Superior temporal gyrus (tissue), 1 donor: ENCODE measurements around the gene EHBP1L1.

ENCODE experiments used
- DNase-seq: peaks from one replicate; pipeline ENCODE4 v3.0.0-alpha.2; 2016; ENCODE audit errors: extremely low spot score

The EHBP1L1 gene

DNA sequence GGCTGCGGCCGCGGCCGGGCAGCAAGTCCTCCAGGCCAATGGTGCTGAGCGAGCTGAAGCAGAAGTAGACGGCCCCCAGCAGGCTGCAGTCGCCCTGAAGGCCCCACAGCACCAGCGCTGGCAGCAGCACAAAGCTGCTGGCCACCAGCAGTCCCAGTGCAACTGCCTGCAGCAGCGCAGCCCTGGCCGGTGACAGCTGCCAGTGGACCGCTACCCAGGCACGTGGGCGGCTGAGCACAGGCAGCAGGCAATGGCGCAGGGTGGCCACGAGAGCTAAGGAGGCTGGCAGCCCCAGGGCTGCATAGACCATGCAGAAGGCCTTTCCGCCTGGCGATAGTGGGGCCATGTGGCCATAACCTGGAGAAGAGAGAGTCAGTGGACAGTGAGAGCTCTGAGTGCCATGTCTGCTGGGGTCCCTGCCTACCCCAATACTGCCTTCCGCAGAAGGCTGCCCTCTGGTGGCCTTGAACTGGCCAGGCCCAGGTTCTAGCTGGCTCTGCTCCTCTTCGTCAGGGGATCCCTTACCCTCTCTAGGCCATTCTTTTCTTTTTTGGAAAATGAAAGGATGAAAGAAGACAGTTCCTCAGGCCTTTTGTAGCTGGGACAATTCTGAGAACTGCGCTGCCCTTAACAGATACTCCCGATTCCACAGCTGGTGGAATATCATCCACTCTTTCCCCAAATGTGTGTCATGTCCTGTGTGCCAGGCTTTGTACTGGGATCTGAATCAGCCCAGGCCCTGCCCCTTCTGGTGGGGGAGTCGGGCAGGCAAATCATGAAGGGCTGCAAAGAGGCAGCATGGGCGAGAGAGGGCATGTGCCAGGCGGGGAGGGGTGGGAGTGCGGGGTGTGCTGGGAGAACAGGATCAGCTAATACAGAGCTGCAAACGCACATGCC is 17.9 kb downstream of the EHBP1L1 start:
- DNase-seq, result peak; percentile 86

DNA sequence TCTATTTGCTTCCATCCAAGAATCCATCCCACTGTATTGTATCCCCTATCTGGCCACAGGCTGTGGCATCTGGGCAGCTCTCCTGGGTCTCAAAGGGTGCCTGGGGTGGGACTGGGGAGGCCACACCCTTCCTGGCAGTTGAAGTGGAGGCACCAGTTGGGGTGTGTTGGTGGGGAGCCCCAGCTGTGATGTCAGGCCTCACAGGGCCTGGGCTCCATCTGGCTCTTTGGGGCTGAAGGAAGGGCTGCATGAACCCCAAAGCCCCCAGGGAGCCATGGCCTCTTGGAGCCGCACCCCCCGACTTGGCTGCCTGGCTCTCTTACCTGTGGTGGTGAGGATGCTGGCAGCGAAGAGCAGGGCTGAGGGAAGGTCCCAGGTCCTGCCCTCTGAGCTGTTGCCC is 19.3 kb downstream of the EHBP1L1 start:
- no peak for DNase-seq

DNA sequence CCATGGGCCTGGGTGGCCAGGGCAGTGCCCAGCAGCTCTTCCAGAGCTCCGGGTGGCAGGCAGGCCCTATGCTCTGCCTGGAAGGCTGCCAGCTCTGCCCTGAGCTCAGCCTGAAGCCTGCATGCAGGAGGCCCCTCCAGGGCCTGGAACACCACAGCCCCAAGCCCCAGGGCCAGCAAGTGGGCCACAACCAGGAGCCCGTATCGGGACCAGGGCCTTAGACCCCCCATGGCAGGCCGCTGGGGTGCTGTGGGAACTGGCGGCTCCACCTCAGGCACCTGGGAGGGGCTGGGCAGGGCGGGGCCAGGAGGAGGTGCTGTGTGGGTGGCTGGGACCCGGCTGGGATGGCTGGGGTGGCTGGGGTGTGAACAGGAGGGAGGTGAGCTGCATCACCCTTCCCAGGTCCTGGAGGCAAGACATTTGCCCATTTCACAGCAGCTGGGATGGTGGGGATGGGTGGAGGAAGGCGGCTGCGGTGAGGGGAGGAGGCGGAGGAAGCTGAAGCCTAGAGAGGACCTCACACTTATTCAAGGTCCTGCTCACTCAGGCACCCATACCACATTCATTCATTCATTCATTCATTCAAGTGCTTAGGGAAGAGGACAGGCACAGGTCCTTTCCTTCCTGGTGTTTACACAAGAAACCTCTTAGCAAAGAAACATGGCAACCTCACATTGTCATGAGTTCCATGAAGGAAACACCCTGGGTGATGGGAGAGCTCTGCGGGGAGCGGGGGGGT is 19.9 kb downstream of the EHBP1L1 start, which contains the start of gene KCNK7:
TSS of gene KCNK7 (minus strand) at position 258 of the 739 bp plus-strand sequence. CDS start at position 230, 28 bp downstream.
- DNase-seq, result no peak

DNA sequence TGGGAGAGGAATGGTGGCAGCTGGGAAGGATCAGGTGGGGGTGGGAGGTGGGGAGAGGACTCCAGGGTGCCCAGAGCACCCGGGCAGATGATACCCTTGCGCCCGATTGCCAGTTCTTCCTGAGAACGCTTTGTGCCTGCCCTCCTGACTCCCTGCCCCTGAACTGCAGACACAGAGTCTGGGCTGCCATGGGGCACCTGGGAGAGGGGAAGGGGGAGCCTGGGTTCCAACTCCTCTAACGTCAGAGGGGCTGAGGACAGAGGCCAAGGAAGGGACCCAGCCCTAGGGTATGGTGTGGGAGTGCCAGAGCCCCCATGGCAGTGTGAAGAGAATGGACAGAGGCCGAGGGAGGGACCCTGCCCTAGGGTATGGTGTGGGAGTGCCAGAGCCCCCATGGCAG is 20.7 kb downstream of the EHBP1L1 start:
- no peak for DNase-seq

DNA sequence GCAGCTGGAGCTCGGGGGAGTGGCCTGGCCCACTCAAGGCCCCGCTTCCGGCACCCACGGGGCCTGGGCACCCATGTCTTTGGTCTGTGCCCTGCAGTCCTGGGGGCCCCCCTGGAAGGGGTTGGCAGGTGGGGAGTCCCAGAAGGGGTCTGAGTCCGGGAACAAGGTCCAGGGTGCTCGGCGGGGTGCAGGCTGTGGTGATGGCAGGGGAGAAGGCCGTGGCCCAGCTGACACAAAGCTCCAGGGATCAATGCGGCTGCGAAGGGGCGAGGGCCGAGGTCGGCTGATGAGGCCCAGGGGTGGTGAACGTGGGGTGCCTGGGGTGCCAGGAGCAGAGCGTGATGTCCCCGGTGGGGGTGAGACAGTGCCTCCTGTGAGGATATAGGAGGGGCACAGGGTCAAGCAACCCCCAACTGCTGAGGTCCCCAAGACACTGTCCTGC is 22.4 kb downstream of the EHBP1L1 start:
- DNase-seq, result no peak

DNA sequence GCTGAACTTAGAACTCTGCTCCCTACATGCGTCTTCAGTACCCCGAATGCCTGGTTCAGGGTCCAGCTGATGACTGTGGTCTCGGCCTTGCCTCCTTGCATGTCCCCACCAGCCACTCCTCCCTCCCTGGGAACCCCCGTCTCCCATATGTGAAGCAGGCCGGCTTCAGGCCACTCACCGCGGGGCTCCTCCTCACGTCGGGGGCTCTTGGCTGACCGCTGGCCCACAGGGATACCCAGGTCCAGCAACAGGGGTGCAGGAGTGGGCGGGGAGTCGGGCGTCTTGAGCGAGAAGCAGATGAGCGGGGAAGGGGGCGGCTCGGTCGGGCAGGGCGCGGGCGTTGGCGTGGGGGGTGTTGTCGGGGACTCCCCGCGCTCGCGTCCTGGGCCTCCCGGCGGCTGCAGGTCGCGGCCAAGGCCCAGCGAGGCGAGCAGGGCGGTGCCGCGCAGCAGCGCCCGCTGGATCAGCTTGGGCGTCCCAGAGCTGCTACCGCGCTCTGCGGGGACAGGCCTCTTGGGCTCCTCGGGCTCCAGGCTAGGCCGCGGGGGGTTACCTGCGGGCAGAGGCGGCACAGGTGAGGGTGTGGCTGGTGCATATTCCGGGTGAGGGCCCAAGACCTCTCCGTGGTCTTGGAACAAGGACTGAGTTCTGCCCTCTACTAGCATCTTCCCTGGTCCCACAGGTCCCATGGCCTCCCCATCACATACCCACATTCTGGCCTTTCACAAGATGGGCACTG is 23.5 kb downstream of the EHBP1L1 start:
- no peak for DNase-seq

DNA sequence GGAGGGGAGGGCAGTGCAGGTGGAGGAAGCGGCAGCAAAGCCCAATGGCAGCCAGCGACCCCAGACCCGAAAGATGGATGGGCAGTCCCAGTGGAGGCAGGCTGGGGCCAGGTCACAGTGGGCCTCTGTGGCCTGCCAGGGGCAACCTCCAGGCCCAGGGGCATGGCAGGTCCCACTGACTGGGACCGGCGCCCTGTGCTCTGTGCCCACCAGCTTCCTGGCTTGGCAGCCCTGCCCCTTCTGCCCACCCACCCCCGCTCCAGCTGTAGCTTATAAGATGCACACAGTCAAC is 24.0 kb downstream of the EHBP1L1 start:
- no peak for DNase-seq

DNA sequence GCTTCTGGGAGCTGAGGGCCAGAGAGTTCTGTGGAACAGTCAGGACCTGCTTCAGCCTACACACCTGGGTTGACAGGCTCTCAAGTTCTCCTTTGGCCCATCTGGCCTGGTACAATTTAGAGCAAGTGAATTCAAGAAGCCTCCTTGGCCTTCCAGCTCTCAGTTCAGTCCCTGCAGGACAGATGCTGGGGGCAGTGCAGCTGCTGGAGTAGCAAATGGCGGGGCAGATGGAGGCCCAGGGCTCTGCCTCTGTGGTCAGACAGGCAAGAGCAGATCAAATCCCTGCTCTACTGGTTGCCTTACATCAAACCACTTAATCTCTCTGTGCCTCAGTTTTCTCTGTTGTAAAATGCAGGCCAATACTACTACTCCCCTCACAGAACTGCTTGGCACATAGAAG is 28.4 kb downstream of the EHBP1L1 start:
- DNase-seq, result no peak

DNA sequence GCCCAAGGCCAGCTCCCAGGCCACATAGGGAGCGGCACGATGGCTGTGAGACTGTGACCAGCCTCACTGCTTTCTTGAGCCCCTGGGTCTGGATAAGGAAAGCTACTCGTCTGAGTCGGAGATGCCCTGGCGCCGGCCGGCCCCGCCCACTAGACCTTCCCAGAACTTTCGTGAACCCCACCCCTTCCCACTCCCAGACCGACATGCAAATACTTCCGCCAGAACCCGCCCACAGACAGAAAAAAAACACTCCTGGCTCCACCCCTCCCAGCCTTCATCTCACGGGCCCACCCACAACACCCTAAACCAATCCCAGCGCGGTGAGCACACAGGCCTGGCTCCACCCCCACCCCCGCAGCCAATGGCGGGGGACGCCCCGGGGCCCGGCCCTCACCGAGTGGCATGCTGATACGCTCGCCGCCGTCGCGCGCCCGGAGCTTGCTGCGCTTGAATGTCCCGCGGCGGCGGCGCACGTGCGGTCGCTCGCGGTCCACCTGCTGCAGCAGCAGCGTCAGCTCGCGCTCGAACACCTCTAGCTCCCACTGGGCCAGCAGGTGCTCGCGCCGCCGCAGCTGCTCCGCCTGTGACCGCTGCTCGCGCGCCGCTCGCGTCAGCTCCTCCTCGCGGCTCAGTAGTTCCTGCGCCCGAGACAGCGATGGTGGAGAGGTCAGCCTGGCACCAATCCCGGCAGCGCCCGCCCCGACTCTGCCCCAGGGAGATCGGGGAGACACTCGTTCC is 31.2 kb downstream of the EHBP1L1 start:
- peak; percentile 93 for DNase-seq

DNA sequence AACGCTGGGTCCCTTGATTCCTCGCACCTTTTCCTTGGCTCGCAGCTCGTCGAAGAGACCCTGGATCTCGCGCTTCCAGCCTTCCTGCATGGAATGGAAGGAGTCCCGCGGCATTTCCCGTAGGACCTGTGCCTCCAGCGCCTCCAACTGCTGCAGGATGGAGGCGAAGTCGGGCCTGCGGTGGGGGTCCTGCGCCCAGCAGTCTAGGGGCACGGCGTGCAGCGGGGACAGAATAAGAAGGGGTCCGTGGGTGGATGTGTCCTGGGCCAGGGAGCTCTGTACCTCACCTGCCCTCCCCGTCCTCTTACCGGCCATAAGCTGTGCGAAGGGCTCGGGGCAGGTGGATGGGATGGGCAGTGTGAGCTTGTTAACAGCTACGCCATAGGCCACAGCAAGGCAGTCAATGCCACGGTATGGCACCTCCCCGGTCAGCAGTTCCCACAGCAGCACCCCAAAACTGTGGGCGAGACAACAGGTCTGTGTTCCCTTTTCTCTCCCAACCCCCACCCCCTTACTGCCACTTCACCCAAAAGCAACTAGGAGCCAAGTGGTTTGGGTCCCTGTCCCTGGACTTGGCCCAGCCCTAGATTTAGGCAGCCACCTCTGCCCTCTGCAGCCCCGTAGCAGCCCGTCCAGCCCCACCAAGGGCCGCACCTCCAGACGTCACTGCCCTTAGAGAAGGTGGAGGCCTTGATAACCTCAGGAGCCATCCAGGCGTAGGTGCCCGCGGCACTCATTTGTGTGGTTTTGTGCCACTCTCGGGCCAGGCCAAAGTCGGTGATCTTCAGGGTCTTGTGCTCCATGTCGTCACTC is 32.0 kb downstream of the EHBP1L1 start:
- no peak for DNase-seq

DNA sequence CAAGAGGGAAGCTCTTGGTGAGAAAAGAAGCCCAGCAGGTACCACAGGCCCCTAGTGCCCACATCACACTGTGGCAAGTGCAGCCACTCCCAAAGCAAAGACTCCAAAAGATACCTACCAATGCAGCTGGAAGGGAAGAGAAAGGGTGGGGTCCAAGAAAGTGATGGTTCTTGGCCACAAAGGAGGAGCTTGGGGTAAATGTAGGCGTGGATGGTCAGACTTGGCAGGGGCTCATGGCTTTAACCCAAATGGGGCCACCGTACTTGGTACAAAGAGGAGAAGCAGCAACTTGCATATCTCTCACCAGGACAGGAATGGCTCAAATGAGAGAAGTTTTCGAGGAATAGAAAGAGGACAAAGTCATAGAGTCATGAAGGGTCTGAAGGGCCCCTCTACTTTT is 33.4 kb downstream of the EHBP1L1 start:
- no peak for DNase-seq

DNA sequence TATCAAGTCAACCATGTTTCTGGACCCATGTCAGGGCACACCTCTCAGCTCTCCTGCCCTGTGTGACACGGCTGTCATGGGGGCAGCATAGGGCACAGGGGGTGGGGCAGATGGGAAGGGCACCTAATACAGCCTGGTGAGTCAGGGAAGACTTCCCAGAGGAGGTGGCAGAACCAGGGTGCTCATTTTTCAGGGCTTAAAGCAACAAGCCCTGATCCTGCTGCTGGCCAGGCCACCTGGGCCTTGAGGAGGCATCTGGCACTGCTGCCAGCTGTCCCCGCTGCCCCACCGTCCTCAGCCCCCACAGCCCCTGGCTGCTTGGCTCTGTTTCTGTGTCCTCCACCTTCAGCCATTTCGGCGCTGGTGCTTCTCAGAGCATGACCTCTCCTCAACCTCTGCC is 33.8 kb downstream of the EHBP1L1 start:
- DNase-seq, result no peak

DNA sequence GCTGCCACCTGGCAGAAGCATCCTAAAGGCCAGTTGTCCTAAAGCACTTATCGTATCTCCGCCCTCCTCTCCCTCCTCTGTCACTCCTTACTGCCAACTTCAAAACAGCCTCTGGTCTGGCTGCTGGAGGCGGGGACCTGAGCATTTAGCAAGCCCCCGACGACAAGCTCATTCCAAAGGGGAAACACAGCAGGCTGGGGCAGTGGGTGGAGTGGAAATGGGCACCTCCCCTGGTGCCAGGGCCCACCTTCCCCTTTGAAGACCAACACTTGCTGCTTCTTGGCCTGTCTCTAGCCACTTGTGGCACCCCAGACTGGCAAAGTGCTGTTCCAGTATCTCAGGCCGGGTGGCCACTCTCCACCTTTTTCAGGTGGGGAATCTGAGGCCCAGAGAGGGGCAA is 34.6 kb downstream of the EHBP1L1 start:
- peak; percentile 26 for DNase-seq

DNA sequence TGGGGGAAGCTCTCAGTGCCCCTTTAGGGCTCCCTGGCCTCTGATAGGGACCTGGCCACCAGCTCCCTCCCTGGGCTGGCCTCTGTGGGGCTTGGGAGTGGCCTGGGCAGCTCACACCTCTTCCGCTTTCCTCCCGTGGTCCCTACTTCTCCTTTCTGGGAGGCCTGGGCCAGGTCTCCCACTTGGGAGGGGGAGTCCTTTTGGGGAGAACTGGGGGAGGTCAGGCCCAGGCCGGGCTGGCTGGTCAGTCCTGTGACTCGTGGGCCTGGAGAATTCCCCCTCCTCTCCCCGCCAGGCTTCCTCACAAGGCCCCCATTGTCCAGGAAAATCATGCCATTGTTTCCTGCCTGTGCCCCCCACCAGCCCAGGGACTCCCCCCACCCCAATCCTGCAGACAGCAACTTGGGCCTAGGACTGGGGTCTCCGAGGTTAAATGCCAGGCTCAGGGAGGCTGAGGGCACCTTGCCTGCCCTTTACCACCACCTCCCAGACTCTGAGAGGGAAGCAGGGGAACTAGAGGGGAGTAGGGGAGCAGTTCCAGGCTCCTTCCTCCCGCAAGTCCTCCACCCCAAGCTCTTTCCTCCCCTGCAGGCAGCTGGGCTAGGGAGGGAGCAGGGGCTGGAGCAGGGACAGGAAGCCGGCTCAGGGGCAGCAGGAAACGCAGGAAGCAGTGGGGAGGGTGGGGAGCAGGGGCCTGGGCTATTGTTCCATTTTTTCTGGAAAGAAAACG is 35.3 kb downstream of the EHBP1L1 start:
- peak; percentile 85 for DNase-seq

DNA sequence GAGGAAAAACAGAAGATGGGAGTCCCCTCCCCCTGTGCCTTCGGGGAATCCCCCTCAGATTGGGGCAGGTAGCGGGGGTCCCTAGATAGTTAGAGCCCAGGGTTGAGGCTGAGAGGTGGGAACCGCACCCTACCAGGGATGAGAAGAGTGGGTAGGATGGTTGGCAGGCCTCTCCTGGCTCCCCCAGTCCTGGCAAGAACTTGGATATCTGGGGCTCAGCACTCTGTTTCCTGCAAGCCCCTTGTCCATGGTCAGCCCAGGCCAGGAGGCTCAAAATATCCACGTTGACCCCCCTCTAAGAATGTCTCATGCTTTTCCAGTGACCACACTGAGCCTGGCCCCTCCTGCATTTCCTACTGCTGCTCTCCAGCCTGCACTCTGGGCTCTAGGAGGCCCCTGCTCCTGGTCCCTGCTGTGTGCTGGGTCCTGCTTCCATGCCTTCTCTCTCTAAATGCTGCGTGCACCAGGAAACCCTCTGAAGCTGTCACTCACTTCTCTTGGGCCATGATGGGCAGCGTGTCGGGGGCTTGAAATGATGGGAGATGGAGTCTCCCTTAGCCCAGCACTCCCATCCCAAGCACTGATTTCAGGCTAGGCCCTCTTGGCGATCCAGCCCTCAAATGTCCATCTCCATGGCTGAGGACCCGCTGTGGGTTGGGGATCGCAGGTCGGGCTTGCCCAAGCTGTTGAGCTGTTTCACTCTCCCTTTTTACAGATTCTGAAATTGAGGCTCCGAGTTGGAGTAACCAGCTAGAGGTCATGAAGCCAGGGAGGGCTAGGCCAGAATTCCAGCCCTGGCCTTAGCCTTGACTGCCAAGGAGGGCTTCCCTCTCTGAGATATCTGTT is 36.1 kb downstream of the EHBP1L1 start:
- peak; percentile 10 for DNase-seq

DNA sequence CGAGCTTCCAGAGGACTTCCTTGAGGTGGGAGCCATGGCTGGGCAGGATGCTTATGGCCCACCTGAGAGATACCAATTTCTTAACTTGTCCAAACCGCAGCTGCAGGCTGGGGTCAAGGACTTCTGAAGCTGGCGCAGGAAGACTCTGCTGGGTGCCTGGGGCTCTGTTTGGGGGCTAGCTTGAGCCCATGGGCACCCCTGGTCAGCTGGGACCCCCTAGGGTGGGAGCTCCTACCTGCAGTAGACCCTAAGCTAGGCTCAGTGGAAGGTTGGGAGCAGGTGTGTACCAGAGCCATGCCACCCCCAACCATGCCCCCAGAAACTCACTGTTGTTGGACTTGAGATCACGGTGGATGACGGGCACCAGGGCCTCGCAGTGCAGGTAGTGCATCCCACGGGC is 36.8 kb downstream of the EHBP1L1 start:
- no peak for DNase-seq

DNA sequence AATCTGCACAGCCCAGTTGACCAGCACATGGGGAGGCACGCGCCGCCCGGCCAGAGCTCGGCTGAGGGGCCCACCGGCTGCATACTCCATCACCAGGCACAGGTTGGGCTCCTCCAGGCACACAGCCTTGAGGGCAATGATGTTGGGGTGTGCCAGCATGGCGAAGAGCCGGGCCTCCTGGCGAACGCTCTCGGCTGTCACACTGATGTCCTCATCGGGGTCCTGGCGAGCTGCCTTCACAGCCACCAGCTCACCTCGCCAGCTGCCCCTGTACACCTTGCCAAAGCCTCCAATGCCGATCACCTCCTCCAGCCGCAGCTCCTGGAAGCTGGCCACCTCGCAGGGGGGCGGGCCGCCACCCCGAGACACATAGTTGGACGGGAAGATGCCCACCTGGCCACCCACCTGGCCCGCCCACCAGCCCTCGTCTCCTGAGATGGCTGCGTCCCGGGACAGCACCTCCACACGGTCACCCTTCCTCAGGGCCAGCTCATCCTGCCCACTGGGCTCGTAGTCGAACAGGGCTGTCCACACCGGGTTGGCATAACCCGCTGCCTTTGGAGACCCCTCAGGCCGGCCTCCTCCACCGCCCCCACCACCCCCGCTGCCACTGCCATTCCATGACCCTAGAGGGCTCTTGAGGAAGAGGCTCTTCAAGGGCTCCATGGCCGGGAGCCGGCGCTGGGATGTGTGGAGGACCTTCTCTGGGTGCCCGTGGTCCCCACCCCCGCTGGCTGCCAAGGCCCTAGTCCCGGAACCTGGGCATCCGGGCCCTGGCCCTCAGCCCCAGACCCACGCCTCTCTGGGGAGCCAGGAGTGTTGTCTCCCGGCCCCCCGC is 37.5 kb downstream of the EHBP1L1 start:
- no peak for DNase-seq

DNA sequence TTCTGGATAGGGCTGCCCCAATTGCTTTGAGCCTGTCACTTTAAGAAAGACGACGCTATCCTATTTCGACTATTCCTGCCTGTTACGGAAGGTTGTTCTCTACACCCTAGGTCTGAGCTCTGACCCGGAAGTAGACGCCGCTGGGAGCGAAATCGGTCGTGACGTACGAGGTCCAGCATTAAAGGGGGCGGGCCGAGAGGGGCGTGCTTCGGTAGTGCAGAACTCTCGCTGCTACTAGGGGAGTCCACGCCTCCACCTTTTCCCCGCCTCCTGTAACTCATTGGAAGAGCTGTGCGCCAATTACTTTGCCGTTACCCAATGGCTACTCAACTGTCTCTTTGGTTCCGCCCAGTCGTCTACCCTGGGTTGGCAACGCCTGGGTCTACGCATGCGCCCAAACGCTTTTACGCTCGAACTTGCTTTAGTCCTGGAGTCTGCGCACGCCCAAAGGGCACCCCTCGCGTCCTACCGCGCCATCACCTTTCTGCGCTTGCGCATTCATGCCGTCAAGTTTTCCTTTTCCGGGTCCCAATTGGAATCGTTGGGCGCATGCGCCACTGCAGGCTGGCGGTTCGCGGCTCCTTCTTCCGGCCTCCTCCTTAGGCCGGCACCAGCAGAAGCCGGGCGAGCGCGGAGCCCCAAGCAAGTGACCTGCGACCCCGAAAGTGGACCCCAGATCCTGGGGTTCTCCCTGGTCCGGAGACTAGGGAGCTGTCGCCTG is 39.5 kb downstream of the EHBP1L1 start, which contains the start of gene PCNX3:
TSS of gene PCNX3 (plus strand) at position 548 of the 721 bp plus-strand sequence. CDS start 536 bp downstream, outside the sequence.
- DNase-seq, result peak; percentile 100
